ENCODE results near the gene PPP1R14C.
"Not testable (repeated sequence)": the region's sequence is repeated elsewhere in the genome, so short reads cannot be mapped to it uniquely, and the experiment has no call there.

The PPP1R14C gene

DNA sequence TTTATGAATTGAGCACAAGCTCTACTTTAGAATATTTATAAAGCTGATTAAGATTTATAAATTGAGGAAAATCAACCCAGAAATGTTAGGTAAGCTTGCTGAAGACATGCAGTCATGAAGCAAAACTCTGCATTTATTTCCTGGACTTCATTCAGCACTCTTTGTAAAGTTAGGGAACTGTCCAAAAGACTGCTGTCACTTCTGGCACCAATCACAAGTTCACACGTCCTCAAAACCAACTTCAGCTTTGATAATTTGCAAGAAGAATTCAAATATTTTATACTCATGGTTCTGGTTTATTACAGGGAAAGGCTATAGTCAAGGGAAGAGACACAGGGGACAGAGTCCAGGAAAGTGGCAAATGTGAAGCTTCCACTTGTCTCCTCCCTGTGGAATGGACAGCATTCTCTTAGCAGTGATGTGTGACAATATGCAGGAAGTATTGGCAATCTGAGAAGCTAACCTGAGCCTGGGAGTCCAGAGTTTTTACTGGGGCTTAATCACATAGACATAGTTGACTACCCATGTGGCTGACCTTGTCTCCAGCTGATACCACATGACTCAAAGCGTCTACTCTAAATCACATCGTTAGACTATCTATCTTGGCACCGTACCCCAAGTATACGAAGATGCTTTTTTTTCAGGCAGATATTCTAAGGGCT is 85.4 kb downstream of the PPP1R14C start:
- DNase-seq = no peak

GRCh38 chr6:150229436-150230163 is 86.8 kb downstream of the PPP1R14C start:
- DNase-seq = no peak

DNA sequence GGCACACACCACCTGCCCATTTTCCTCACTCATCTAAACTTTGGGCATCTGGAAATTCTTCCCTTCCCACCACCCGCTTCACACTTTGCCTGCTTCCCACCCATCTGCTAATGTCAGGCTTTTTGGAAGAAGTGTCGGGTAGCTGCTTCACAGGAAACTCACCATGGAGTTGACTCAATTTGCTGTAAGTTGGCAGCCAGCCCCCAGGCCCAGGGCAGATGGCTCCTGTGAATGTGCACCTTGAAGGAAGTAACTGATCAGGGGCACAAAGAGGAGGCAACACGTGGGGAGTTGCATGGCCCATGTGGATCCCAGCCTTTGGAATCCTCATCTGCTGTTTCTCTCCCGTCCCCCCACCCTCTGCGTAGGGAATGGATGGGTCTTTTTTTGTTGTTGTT is 87.3 kb downstream of the PPP1R14C start:
- DNase-seq = no peak

DNA sequence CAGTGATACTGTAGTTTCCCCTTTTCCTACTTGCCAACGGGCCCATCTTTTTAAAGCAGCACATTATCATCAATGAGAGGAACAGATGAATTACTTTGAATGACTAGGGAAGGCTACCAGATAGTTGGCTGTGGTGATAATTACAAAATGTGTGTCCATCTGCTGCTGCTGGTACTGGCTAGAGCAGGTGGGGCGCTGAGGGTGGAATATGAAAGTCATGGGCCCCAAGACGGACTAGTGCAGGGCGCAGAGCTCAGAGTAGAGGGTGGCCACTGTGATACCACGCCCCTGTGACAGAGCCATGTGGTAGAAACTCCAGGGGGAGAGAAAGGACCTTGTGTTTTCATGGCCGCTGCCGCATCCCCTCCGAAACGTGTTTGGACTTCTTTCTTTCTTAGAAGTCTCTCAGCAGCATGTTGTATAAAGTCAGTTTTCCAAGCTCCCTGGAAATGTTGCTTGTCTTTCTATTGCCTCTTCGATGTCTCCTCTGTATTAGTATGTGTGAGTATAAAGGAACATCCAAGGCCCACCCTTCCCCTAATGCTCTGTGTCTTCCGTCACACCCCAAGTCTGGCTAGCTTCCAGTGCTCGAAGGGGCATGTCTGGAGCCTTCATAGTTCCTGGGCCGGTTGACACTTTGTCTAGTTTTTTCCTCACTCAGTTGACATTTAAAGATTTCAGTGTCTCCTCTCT is 88.1 kb downstream of the PPP1R14C start:
- no peak for DNase-seq

GRCh38 chr6:150231525-150231850 is 88.6 kb downstream of the PPP1R14C start:
- DNase-seq = no peak

GRCh38 chr6:150233843-150234269 is 91.0 kb downstream of the PPP1R14C start:
- DNase-seq = no peak

- no peak for DNase-seq
These were observed 92.4 kb downstream of the PPP1R14C start for GRCh38 chr6:150235218-150235617.

DNA sequence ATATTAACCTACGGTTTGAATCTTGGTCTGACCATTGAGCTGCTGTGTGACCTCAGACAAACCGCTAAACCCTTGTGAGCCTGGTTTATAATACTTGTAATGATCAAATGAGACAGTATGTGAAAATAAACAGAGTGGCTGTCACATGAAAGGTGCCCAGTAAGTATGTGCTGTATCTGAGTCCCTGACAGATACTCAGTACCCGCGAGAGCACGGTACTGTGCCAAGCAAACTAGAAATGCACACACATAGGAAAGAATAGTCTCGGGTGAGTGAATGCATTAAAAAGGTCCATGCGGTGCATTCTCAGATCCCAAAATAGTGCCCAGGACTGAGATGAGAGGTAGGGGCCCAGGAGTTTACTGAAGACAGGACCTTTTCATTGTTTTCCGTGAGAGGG is 93.3 kb downstream of the PPP1R14C start:
- DNase-seq = no peak

DNA sequence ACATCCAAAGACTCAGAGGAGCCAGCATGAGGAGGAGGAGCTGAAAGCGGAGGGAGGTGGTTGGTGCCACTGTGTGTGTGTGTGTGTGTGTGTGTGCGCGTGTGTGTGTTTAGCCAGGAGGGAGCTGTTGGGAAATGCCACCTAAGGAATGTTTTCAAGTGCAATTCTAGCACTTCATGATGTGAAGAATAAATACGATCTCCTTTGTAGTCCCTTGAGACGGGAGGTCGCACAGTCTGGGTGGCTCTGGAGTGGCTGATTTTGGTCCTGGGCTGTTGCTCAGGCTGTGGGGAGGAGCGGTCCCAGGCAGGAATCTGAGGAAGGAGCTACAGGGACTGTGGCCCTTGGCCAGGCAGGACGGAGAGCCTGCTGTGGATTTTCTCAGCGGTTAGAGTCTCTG is 93.7 kb downstream of the PPP1R14C start:
- DNase-seq = no peak

DNA sequence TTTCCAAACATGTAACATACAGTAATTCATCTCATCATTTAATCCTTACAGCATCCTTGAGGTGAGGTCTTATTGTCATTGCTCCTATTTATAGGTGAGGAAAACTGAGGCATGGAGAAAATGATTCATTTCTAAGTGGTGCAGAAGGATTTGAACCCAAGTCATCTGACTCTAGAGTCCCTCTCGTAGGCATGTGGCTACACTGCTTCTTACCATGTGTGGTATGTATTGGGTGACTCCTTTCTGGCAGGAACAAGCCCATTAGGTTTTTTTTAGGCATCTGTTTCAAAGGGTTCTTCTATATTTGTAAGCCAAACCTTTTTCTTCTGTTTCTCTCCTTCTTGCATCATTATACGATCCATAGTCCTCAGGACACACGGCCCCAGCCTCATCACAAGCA is 94.8 kb downstream of the PPP1R14C start:
- no peak for DNase-seq

DNA sequence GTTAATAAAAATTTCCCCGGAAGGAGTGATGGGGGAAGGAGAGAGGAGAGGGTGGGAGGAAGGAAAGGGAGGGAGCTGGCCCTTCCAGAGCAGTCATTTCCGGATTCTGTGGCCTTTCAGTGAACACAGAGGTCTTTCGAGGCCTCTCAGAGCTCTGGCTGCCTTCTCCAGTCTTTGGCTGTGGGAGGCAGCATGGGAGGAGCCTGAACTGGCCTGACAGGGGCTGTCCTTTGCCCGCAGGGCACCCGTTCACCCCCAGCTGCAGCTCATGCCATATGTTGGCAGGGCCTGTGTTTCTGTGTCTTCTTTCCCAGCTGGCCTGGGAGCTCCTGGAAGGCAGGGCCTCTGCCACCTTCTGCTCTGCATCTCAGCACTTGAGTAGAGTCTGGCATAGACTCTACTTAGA is 95.5 kb downstream of the PPP1R14C start:
- no peak for DNase-seq

GRCh38 chr6:150238846-150239407 is 96.1 kb downstream of the PPP1R14C start:
- DNase-seq = no peak

DNA sequence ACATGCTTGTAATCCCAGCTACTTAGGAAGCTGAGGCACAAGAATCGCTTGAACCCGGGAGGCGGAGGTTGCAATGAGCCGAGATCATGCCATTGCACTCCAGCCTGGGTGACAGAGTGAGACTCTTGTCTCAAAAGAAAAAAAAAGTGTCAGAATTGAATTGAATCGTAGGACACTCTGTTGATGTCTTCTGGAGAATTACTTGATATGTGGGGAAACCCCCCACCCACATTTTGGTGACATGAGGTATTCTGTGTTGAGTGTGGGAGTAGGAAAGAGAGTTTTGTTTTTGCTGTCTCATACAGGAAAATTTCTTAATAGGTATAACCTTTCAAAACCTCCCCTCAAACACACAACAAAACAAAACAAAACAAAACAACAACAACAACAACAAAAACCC is 98.9 kb downstream of the PPP1R14C start:
- not testable (repeated sequence) for DNase-seq

DNA sequence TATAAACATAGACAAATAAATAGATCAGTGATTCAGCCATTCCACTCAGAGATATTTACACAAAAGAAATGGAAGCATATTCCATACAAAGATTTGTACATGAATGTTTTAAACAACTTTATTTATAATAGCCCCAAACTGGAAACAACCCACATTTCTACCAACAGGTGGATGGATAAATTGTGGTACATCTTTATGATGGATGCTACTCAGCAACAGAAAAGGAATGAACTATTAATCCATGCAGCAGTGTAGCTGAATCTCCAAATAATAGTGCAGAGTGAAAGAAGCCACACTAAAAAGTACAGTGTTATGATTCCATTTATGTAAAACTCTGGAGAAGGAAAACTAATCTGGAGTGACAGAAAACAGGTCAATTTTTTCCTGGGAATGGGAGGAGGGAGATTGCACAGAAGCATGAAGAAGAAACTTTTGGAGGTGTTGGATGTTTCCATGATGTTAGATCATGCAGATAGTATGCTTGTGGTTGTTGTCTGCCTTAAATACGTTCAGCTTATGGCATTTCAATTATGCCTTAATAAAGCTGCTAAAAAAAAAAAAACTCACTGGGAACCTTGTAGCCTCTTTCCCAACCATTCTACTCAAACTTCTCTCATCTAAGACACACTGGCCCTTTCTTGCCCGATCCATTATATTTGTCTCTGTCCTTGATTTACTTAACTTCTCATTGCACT is 100.9 kb downstream of the PPP1R14C start:
- no peak for DNase-seq

DNA sequence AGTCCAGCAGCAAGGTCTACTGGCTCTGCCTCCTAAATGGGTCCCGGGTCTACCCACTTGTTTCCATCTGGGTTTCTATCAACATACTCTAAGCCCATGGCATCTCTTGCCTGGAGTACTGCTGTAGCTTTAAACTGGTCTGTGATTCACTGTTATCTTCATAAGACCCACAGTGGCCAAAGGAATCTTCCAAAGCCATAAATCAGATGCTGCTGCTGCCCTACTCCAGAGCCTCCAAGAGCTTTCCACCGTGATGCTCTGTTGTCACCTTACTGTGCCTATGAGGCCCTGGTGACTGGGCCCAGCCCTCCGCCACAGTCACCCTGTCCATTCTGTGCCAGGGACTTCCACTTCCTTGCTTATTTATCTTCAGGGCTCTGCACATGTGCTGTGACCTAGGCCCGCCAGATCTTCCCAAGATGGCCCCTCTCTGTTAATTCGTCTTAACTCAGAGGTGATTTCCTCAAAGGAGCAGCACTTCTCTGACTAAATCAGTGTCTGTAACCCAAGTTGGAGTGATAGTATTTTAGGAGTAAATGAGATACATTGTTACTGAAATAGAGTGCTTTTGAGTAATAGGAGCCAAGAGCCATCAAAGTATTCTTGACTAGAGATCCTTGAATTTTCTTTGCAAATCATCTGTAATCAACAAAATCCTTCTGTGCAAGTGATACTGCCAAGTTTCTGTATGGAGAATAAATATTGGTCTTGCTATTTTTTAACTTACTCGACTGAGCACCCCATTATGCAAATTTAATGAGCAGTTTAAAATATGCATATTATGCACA is 102.5 kb downstream of the PPP1R14C start:
- DNase-seq = no peak

GRCh38 chr6:150247803-150248202 is 105.0 kb downstream of the PPP1R14C start:
- no peak for DNase-seq

- no peak for DNase-seq
These were observed 105.5 kb downstream of the PPP1R14C start for GRCh38 chr6:150248300-150248699.

DNA sequence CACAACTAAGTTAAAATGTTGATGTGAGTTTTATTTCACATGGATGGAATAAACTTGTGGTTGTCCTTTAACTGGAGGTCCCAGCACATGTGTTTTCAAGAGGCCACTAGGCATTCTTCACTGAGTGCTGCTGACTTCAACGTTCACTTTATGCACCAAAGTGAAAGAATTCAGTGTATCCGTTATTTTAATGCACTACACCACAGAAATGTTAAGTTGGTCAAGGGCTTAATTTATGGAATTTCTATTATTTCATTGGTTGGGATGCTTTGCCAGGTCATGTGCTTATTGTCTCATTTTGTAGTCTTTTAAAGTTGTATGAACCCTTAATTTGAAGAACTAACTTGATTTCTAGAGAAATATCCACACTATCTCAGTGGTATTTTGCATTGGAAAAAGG is 106.4 kb downstream of the PPP1R14C start:
- no peak for DNase-seq

GRCh38 chr6:150250826-150251225 is 108.0 kb downstream of the PPP1R14C start:
- no peak for DNase-seq

DNA sequence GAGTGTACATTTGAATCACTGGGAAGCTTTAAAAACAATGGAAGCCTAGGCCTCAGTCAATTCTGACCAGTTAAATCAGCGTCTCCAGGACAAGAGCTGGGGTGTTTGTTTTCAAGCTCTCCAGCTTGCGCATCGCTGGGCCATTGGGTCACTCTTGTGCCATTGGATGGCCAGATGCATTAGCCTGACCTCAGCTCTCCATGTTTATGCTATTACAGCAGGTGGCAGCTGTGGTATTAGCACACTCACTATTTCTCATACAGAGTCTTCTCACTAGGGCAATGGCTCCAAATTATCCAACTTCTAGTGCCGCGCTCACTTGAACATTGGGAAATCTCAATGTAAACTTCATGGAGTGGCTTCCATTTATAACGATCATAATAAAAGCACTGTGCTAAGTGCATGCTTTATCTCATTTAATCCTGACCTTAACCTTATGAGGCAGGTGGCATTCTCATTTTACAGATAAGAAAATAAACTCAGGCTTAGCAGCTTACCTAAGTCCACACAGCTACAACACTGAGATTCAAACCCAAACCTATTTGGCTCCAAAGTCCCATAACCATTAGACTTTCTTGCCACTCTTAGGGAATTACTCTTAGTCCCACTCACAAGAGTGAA is 108.8 kb downstream of the PPP1R14C start:
- no peak for DNase-seq

GRCh38 chr6:150252714-150253444 is 110.0 kb downstream of the PPP1R14C start:
- no peak for DNase-seq

All from AML-193 (cell line).